ENCODE data around the gene SMNDC1.

SMNDC1 gene

GRCh38 chr10:110313674-110314073 is 9.0 kb upstream of the SMNDC1 start:
- no peaks in the 10 kb centered on the region for H3K36me3 Mint-ChIP-seq (ENCODE audit: low read depth)

GRCh38 chr10:110312206-110312605 is 7.5 kb upstream of the SMNDC1 start:
- no peak overlapping the region for H3K4me3 Mint-ChIP-seq
- H3K27me3 Mint-ChIP-seq (ENCODE audit: low read depth, poor library complexity) = peaks cover 4% of the 10 kb centered on the region
- no peak for TF ChIP-seq CTCF (IDR thresholded peaks at IDR 0.05)
- no peak for DNase-seq
- no peak overlapping the region for H3K27ac Mint-ChIP-seq
- no peaks in the 10 kb centered on the region for H3K36me3 Mint-ChIP-seq (ENCODE audit: low read depth)
- peaks cover 18% of the 10 kb centered on the region for H3K4me1 Mint-ChIP-seq
- H3K9me3 Mint-ChIP-seq = no peaks in the 10 kb centered on the region

More at GRCh38 chr10:110313674-110314073, 9.0 kb upstream of the SMNDC1 start:
- Mint-ChIP-seq H3K27me3 (ENCODE audit: low read depth, poor library complexity) (peaks cover 4% of the 10 kb centered on the region), H3K4me1 (peaks cover 20% of the 10 kb centered on the region), H3K4me3 (no peak overlapping the region), H3K9me3 (no peaks in the 10 kb centered on the region), H3K27ac (no peak overlapping the region)
- no peak for TF ChIP-seq CTCF (IDR thresholded peaks at IDR 0.05)
- no peak for DNase-seq

- Mint-ChIP-seq H3K27ac (no peak overlapping the region), H3K4me1 (peaks cover 18% of the 10 kb centered on the region), H3K9me3 (no peaks in the 10 kb centered on the region), H3K36me3 (ENCODE audit: low read depth) (no peaks in the 10 kb centered on the region), H3K4me3 (no peak overlapping the region), H3K27me3 (ENCODE audit: low read depth, poor library complexity) (peaks cover 4% of the 10 kb centered on the region)
- peak; percentile 66 for DNase-seq
- peak; percentile 69 for TF ChIP-seq CTCF (IDR thresholded peaks at IDR 0.05)
Observed at GRCh38 chr10:110311357-110311949, 6.7 kb upstream of the SMNDC1 start.

- no peak overlapping the region for H3K27ac Mint-ChIP-seq
- H3K9me3 Mint-ChIP-seq = no peaks in the 10 kb centered on the region
- no peaks in the 10 kb centered on the region for H3K36me3 Mint-ChIP-seq (ENCODE audit: low read depth)
- H3K4me1 Mint-ChIP-seq = peaks cover 25% of the 10 kb centered on the region
- no peak for DNase-seq
- TF ChIP-seq CTCF (IDR thresholded peaks at IDR 0.05) = no peak
- H3K27me3 Mint-ChIP-seq (ENCODE audit: low read depth, poor library complexity) = peaks cover 4% of the 10 kb centered on the region
- H3K4me3 Mint-ChIP-seq = no peak overlapping the region
Observed at GRCh38 chr10:110310741-110311140, 6.0 kb upstream of the SMNDC1 start.

- H3K9me3 Mint-ChIP-seq = no peaks in the 10 kb centered on the region
- peaks cover 12% of the 10 kb centered on the region for H3K36me3 Mint-ChIP-seq (ENCODE audit: low read depth)
- H3K4me3 Mint-ChIP-seq = no peak overlapping the region
- H3K4me1 Mint-ChIP-seq = peaks cover 44% of the 10 kb centered on the region
- no peak for DNase-seq
- no peak overlapping the region for H3K27ac Mint-ChIP-seq
- TF ChIP-seq CTCF (IDR thresholded peaks at IDR 0.05) = no peak
- H3K27me3 Mint-ChIP-seq (ENCODE audit: low read depth, poor library complexity) = no peaks in the 10 kb centered on the region
Observed at GRCh38 chr10:110307805-110308204, 3.1 kb upstream of the SMNDC1 start.

GRCh38 chr10:110306452-110306768 is 1.7 kb upstream of the SMNDC1 start:
- Mint-ChIP-seq H3K27ac (no peak overlapping the region), H3K27me3 (ENCODE audit: low read depth, poor library complexity) (no peaks in the 10 kb centered on the region), H3K4me1 (peaks cover 50% of the 10 kb centered on the region), H3K9me3 (no peaks in the 10 kb centered on the region), H3K4me3 (peak overlapping the region; percentile 99), H3K36me3 (ENCODE audit: low read depth) (peaks cover 25% of the 10 kb centered on the region)
- TF ChIP-seq CTCF (IDR thresholded peaks at IDR 0.05) = no peak
- DNase-seq = no peak
